IMR-90 (cell line): ENCODE results near the gene CDC14A. TPM values are rescaled to one million over a fixed set of nuclear protein-coding genes. Genes with fewer than 3 reads are reported as not detected.

ENCODE experiments used
- ATAC-seq: fragments of 200-7000 bp; cut with Tn5 transposase; 2 replicates; pipeline ENCODE4 v1.9.1; 2020; ENCODE audit warnings: low read depth, mild to moderate bottlenecking, moderate library complexity
- BruUV-seq: library from RNA; stranded (reverse); fragments of 400-500 nt; replicated peaks from 2 replicates; lab custom pipeline; 2021; lab: Mats Ljungman, UMichigan
- CTCF ChIA-PET: fragments of 300-600 bp; formaldehyde crosslinking; extraction: SDS; loops from one replicate; lab custom pipeline; 2021; ENCODE audit warnings: antibody characterized with exemption; lab: Yijun Ruan, JAX
- POLR2A ChIA-PET: fragments of 300-600 bp; sonication (Branson Sonifier 250); formaldehyde crosslinking; loops from one replicate; lab custom pipeline; 2022; ENCODE audit warnings: antibody characterized with exemption; ENCODE audit not compliant: unreplicated experiment; lab: Charles Lee
- DNase-seq: peaks from one replicate; pipeline ENCODE4 v3.0.0; 2013
- H2AFZ ChIP-seq: replicated peaks from 2 replicates; pipeline ENCODE3; 2013; ENCODE audit warnings: low read length, mild to moderate bottlenecking; ENCODE audit not compliant: poor library complexity
- H2AK5ac ChIP-seq: 2 replicates; pipeline ENCODE4 v1.6.1; 2013; ENCODE audit warnings: low read depth, low read length, inconsistent platforms
- H2AK9ac ChIP-seq: replicated peaks from 2 replicates; pipeline ENCODE3; 2013; ENCODE audit warnings: mild to moderate bottlenecking, low read depth, low read length, moderate library complexity; ENCODE audit not compliant: poor library complexity
- H2BK120ac ChIP-seq: 2 replicates; pipeline ENCODE4 v1.6.1; 2013; ENCODE audit warnings: low read depth, low read length, inconsistent platforms
- H2BK15ac ChIP-seq: 3 replicates; pipeline ENCODE4 v1.6.1; 2013; ENCODE audit warnings: low read depth, low read length, inconsistent platforms
- H2BK20ac ChIP-seq: 2 replicates; pipeline ENCODE4 v1.6.1; 2013; ENCODE audit warnings: low read depth, mild to moderate bottlenecking, inconsistent platforms, low read length, moderate library complexity
- H2BK5ac ChIP-seq: 2 replicates; pipeline ENCODE4 v1.6.1; 2013; ENCODE audit warnings: mild to moderate bottlenecking, low read depth, low read length, inconsistent platforms; ENCODE audit not compliant: poor library complexity, severe bottlenecking
- H3K14ac ChIP-seq: replicated peaks from 2 replicates; pipeline ENCODE4 v1.6.1; 2013; ENCODE audit warnings: low read depth, low read length, inconsistent platforms
- H3K18ac ChIP-seq: 2 replicates; pipeline ENCODE4 v1.6.1; 2013; ENCODE audit warnings: low read depth, low read length, control low read depth
- H3K23ac ChIP-seq: 2 replicates; pipeline ENCODE4 v1.6.1; 2013; ENCODE audit warnings: low read depth, low read length, inconsistent platforms
- H3K27ac ChIP-seq: 2 replicates; pipeline ENCODE4 v1.5.1; 2013; ENCODE audit warnings: mild to moderate bottlenecking, control low read depth, low read length; ENCODE audit not compliant: insufficient read depth
- H3K27me3 ChIP-seq: 2 replicates; pipeline ENCODE4 v1.6.1; 2013; ENCODE audit warnings: low read length; ENCODE audit not compliant: control insufficient read depth, insufficient read depth
- H3K36me3 ChIP-seq: 2 replicates; pipeline ENCODE4 v1.6.1; 2013; ENCODE audit warnings: low read length, mixed read lengths; ENCODE audit not compliant: control insufficient read depth, insufficient read depth
- H3K4ac ChIP-seq: 2 replicates; pipeline ENCODE4 v1.6.1; 2013; ENCODE audit warnings: low read depth, low read length, inconsistent platforms
- H3K4me1 ChIP-seq: 2 replicates; pipeline ENCODE4 v1.6.1; 2013; ENCODE audit warnings: low read length, mixed read lengths; ENCODE audit not compliant: control insufficient read depth, insufficient read depth
- H3K4me2 ChIP-seq: 2 replicates; pipeline ENCODE4 v1.6.1; 2013; ENCODE audit warnings: low read depth, mild to moderate bottlenecking, control low read depth, low read length, moderate library complexity
- H3K4me3 ChIP-seq: 2 replicates; pipeline ENCODE4 v1.5.1; 2013; ENCODE audit warnings: low read depth, mild to moderate bottlenecking, control low read depth, low read length, moderate library complexity; ENCODE audit not compliant: insufficient read depth
- H3K56ac ChIP-seq: 2 replicates; pipeline ENCODE4 v1.6.1; 2013; ENCODE audit warnings: low read length, inconsistent platforms; ENCODE audit not compliant: insufficient read depth; ENCODE audit errors: extremely low read depth
- H3K79me1 ChIP-seq, 2 experiments: 2 replicates each; pipeline ENCODE4 v1.6.1; 2013; ENCODE audit warnings: low read length in 2 of 2, inconsistent platforms in 1 of 2, low read depth in 1 of 2
- H3K9ac ChIP-seq: 2 replicates; pipeline ENCODE4 v1.6.1; 2013; ENCODE audit warnings: low read depth, low read length, control low read depth
- H3K9me1 ChIP-seq: 2 replicates; pipeline ENCODE4 v1.6.1; 2013; ENCODE audit warnings: low read length, inconsistent platforms; ENCODE audit not compliant: insufficient read depth
- H3K9me3 ChIP-seq: 2 replicates; pipeline ENCODE4 v1.6.1; 2013; ENCODE audit warnings: low read length; ENCODE audit not compliant: control insufficient read depth, insufficient read depth
- H4K20me1 ChIP-seq: 2 replicates; pipeline ENCODE4 v1.6.1; 2013; ENCODE audit warnings: low read length, inconsistent platforms; ENCODE audit not compliant: insufficient read depth
- H4K5ac ChIP-seq: 2 replicates; pipeline ENCODE4 v1.6.1; 2013; ENCODE audit warnings: mild to moderate bottlenecking, low read depth, low read length, control low read depth
- H4K8ac ChIP-seq, 2 experiments: 2 replicates each; pipeline ENCODE4 v1.6.1; 2013; ENCODE audit warnings: low read depth in 2 of 2, low read length in 2 of 2, control low read depth in 1 of 2, inconsistent platforms in 1 of 2
- H4K91ac ChIP-seq: 2 replicates; pipeline ENCODE4 v1.6.1; 2013; ENCODE audit warnings: low read depth, low read length, inconsistent platforms; ENCODE audit not compliant: insufficient read depth
- CEBPB ChIP-seq: IDR thresholded peaks from 2 replicates; pipeline ENCODE4 v1.6.1; 2012; ENCODE audit warnings: low read depth, low read length, improper control_type of control experiment
- CHD1 ChIP-seq: IDR thresholded peaks from 2 replicates; pipeline ENCODE4 v1.6.1; 2012; ENCODE audit warnings: low read depth, low read length, improper control_type of control experiment
- ELK1 ChIP-seq: fragments of 150-350 bp; IDR thresholded peaks from 2 replicates; pipeline ENCODE4 v1.6.1; 2016; ENCODE audit warnings: low read depth, mild to moderate bottlenecking, low read length, moderate library complexity, borderline replicate concordance
- FOS ChIP-seq: fragments of 150-350 bp; IDR thresholded peaks from 2 replicates; pipeline ENCODE4 v1.6.1; 2016; ENCODE audit warnings: low read depth, low read length
- NFE2L2 ChIP-seq: fragments of 150-350 bp; IDR thresholded peaks from 2 replicates; pipeline ENCODE4 v1.6.1; 2016; ENCODE audit warnings: low read depth, mild to moderate bottlenecking, low read length
- POLR2A ChIP-seq: IDR thresholded peaks from 2 replicates; pipeline ENCODE4 v1.6.1; 2012; ENCODE audit warnings: mild to moderate bottlenecking, low read depth, low read length
- RAD21 ChIP-seq: IDR thresholded peaks from 2 replicates; pipeline ENCODE4 v1.6.1; 2012; ENCODE audit warnings: low read length, improper control_type of control experiment
- RFX5 ChIP-seq: IDR thresholded peaks from 2 replicates; pipeline ENCODE4 v1.8.0; 2012; ENCODE audit warnings: low read depth, mild to moderate bottlenecking, low read length, moderate library complexity
- SMC3 ChIP-seq: fragments of 150-350 bp; IDR thresholded peaks from 2 replicates; pipeline ENCODE4 v1.6.1; 2016; ENCODE audit warnings: low read depth, mild to moderate bottlenecking, antibody characterized with exemption, low read length, moderate library complexity
- USF2 ChIP-seq: fragments of 150-350 bp; IDR thresholded peaks from 2 replicates; pipeline ENCODE4 v1.6.1; 2017; ENCODE audit warnings: mild to moderate bottlenecking, antibody characterized with exemption, low read length, low read depth
- WGBS, 2 experiments: methylation state at CpG; one replicate each; pipeline versions ENCODE4 v1.1.5 to v1.1.7; 2013; ENCODE audit warnings: missing lambda C conversion rate in 2 of 2; ENCODE audit not compliant: insufficient read length in 1 of 2; ENCODE audit errors: extremely low coverage in 2 of 2; 5-methylcytosine and 5-hydroxymethylcytosine counted together
- dilution Hi-C: fragments of 300-500 bp; cut with HindIII; formaldehyde crosslinking; loops from one replicate; pipeline ENCODE4 v1.14.3; 2018; ENCODE audit warnings: low sequenced_read_pairs; ENCODE audit not compliant: unreplicated experiment
- in situ Hi-C: fragments of 300-500 bp; cut with MboI; formaldehyde crosslinking; loops from 3 replicates; pipeline ENCODE4 v1.14.3; 2019; ENCODE audit warnings: low sequenced_read_pairs, inconsistent platforms, mixed read lengths
- intact Hi-C: fragments of 100-400 bp; cut with micrococcal nuclease; formaldehyde crosslinking; loops from 2 replicates; pipeline ENCODE4 v1.10.0; 2022
- polyA plus RNA-seq, 3 experiments: library from polyadenylated mRNA; depleted of rRNA; stranded (reverse); fragments of >200 nt; gene quantifications; 2 replicates each; pipeline ENCODE4 v1.2.3, GENCODE V29; 2012; ENCODE audit warnings: low replicate concordance in 1 of 3
- total RNA-seq: library from RNA; depleted of rRNA; stranded (reverse); fragments of >200 nt; gene quantifications from 2 replicates; pipeline ENCODE4 v1.2.3, GENCODE V29; 2012
- TF ChIP-seq, protein P1 (sequence below): conservative IDR thresholded peaks from 2 replicates; pipeline ENCODE4 v1.5.1; 2012; ENCODE audit warnings: mild to moderate bottlenecking, low read depth, low read length, improper control_type of control experiment

Gene CDC14A
- total and polyA plus RNA-seq, 2 of the 4 experiments (the other 2 are of a cell fraction), result 1.7 to 3.0 TPM

GRCh38 chr1:100366209-100366525, 13.9 kb downstream of the CDC14A start:
- Histone ChIP-seq H3K9me3 (no peaks in the 10 kb centered on the region), H2BK15ac (no peak overlapping the region), H3K23ac (no peak overlapping the region), H2BK20ac (no peak overlapping the region), H4K20me1 (no peaks in the 10 kb centered on the region; the same call in 1 of the 2 replicates), H3K4ac (no peak overlapping the region), H4K91ac (no peak overlapping the region), H2AFZ (no peak overlapping the region), H3K9ac (no peak overlapping the region), H3K56ac (no peak overlapping the region), H3K9me1 (no peaks in the 10 kb centered on the region), H3K18ac (no peak overlapping the region), H3K27ac (no peak overlapping the region), H2BK5ac (no peak overlapping the region), H3K36me3 (no peaks in the 10 kb centered on the region), H4K5ac (no peak overlapping the region), H3K4me1 (no peaks in the 10 kb centered on the region), H3K27me3 (no peaks in the 10 kb centered on the region), H3K79me1 (peaks cover 19 to 21% of the 10 kb centered on the region in 2 experiments), H2BK120ac (no peak overlapping the region), H2AK9ac (no peak overlapping the region), H3K4me3 (no peak overlapping the region), H3K14ac (no peak overlapping the region), H4K8ac (no peak overlapping the region), H3K4me2 (no peak overlapping the region), H2AK5ac (no peak overlapping the region)
- TF ChIP-seq CEBPB (no peak), RFX5 (no peak), ELK1 (no peak), POLR2A (no peak), RAD21 (no peak), SMC3 (no peak), FOS (no peak), CHD1 (no peak), USF2 (no peak), NFE2L2 (no peak)
- TF ChIP-seq, protein P1, sequence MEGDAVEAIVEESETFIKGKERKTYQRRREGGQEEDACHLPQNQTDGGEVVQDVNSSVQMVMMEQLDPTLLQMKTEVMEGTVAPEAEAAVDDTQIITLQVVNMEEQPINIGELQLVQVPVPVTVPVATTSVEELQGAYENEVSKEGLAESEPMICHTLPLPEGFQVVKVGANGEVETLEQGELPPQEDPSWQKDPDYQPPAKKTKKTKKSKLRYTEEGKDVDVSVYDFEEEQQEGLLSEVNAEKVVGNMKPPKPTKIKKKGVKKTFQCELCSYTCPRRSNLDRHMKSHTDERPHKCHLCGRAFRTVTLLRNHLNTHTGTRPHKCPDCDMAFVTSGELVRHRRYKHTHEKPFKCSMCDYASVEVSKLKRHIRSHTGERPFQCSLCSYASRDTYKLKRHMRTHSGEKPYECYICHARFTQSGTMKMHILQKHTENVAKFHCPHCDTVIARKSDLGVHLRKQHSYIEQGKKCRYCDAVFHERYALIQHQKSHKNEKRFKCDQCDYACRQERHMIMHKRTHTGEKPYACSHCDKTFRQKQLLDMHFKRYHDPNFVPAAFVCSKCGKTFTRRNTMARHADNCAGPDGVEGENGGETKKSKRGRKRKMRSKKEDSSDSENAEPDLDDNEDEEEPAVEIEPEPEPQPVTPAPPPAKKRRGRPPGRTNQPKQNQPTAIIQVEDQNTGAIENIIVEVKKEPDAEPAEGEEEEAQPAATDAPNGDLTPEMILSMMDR, result no peak
- ChIA-PET CTCF (no interaction called here), POLR2A (no interaction called here)
- intact Hi-C loops (loop anchor here (5.0 kb wide), 1 partner anchor 76 kb away; no protein-coding TSS in a partner anchor), dilution Hi-C loops (no loop called here), in situ Hi-C loops (no loop called here)
- WGBS, 2 experiments, result no CpG with 5 or more reads among the region's 1 CpG
- ATAC-seq (no peak), DNase-seq (no peak)
- BruUV-seq, result no TSS peak
